A673 (cell line): ENCODE data around the gene TMEM183A.

Experiments used
- CTCF ChIP-seq: fragments of 300-800, 200-600 bp; sonication (generic); conservative IDR thresholded peaks from 2 replicates; pipeline ENCODE4 v1.5.1; 2017; ENCODE audit warnings: low read depth, mild to moderate bottlenecking, antibody characterized with exemption, low read length, moderate library complexity, mixed read lengths
- EZH2 ChIP-seq: fragments of 200-600 bp; sonication (generic); IDR thresholded peaks from 2 replicates; pipeline ENCODE4 v1.6.1; 2017; ENCODE audit warnings: borderline replicate concordance, low read depth, mild to moderate bottlenecking, mixed read lengths, antibody characterized with exemption, low read length; ENCODE audit not compliant: poor library complexity, severe bottlenecking

GRCh38 chr1:203006948-203007871 lies at the start of gene TMEM183A:
- no peak for TF ChIP-seq EZH2
- TF ChIP-seq CTCF, result no peak
